HG03108 (cell line): ENCODE measurements around the gene DBNDD1.
A peak's percentile ranks its signal among the peaks of the same experiment; 100 is the strongest.
"Not testable (repeated sequence)": the region's sequence is repeated elsewhere in the genome, so short reads cannot be mapped to it uniquely, and the experiment has no call there.

ENCODE experiments used
- ATAC-seq: cut with Tn5 transposase; IDR thresholded peaks from one replicate; pipeline ENCODE4 v1.9.1; 2021; ENCODE audit warnings: moderate library complexity; ENCODE audit not compliant: unreplicated experiment

DBNDD1 gene

DNA sequence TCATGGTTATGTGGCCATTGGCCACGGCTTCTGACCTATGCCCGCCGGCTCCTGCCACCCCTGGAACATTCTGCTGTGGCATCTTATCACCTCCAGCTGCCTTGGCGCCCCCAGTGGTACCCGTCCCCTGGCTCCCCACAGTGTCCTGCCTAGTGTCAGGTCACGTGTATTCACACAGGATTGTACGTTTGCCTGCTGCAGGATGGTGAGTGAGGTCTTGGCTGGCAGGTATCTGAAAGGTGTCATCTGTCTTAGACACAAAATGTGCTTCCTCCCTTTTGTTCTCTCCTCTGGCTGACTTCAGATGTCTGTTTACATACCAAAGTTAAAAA, 24.9 kb downstream of the DBNDD1 start:
- ATAC-seq: no peak

DNA sequence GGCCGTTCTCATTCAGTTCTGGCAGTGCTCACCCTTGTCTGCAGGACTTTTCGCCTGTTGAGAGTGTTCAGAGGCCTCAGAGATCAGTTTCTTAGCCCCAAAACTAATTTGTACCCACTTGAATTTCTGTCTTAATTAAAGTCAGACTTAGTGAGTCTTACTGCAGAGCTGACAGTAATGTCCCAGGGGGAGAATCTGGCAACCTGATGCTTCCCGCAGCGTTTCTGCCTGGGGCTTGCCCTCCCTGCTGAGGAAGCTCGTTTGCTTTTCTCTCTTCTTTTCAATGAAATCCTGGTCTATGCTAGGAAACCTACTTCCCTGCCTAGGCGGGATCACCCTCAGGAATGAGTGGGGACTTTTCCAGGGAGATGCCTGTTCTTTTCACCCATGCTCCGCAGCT, 25.3 kb downstream of the DBNDD1 start:
- ATAC-seq: no peak

DNA sequence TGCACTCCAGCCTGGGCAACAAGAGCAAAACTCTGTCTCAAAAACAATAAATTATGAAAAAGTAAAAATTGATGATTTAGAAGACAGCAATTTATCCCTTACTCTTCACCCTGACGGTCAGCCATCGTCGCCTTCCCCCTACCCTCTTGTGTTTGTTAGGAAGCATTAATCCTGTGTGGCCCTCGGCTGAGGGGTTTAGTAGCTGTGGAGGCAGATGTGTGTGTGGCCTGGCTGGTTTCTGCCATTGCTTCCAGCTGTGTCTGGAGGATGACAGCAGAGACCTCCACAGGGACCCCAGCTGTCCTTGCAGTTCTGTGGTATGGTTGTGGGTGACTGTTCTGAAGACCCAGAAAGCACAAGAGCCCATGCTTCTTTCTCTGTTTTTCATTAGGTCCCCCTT, 25.9 kb downstream of the DBNDD1 start:
- no peak for ATAC-seq

DNA sequence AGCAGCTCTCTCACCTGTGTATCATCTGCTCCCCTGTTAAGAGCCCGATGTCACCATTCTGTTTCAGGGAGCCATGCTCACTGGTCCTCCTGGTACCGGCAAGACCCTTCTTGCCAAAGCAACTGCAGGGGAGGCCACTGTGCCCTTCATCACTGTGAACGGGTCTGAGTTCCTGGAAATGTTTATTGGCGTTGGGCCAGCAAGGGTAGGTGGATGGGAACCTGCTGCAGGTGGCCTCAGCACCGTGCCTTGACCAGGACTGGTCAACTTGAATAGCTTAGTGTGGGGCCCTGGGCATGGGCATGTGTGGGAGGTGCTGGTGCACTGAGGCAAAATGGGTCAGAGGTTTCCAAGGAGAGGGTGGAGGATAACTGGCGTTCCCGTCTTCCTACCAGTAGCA, 28.5 kb downstream of the DBNDD1 start:
- ATAC-seq: no peak

DNA sequence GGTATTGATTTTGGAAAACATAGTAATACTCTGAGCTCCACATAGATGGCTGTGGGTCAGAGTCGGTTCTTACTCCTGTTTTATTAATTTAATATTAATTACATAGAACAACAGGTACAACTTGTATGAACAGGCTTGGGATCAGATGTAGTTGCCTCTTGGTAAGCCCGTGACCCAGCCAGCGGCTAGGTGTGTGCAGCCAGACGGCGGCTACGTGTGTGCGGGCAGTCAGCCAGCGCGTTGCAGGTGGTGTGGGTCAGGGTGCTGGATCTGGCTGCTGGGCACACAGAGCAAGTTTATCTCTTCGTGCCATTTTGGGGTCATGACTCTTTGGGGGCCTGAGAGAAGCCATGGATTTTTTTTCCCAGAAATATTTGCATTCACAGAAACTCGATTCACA, 30.3 kb downstream of the DBNDD1 start:
- no peak for ATAC-seq

DNA sequence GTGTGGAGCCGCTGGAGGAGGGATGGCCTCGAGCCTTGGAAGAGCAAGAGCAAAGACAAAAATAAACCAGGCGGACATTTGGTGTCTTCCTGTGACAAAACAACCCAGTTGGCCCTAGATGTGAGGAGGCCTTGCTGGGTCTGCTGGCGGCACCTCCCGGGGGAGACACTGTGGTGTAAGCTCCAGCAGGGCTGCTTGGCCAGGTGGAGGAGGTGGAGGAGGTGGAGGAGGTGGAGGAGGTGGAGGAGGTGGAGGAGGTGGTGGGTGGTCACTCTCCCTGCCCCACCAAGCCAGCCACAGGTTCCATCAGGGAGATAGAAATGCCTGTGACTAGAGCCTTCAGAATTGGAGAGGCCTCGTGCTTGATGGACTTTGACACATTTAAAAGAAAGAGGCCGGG, 32.1 kb downstream of the DBNDD1 start:
- no peak for ATAC-seq

DNA sequence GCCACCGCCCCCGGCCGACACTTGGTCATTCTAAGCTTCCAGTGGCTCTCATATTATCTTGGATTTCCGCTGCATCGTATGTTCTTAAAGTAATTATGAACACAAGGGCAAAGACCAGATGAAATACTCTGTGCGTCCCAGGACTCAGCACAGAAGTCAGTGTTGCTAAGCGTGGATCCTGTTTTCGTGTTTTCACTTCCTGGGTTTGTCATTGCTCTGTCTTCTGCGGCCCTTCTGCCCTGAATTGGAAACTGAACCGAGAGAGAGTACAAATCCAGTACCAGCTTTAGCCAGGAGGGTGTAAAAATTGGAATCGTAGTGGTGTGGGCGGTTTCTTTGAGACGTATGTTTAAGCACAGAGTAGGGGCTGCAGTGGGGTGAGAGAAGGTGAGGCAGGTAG, 32.7 kb downstream of the DBNDD1 start:
- no peak for ATAC-seq

DNA sequence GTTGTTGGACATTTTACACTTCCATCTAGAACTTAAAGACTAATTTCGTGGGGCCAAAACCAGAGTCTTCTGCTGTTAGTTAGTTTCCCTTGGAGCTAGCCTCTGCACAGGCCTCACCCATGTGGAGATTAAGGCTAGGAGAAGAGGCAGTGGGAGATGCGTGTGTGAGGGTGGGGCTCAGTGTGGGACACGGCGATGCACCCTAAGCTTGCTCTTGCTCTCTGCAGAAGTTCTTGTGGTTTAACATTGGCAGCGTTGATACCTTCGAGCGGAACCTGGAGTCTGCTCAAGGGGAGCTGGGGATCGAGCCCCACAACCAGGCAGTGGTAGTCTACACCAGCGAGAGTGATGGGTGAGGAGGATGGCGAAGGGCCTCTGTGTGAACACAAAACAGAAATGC, 34.0 kb downstream of the DBNDD1 start:
- ATAC-seq: no peak

DNA sequence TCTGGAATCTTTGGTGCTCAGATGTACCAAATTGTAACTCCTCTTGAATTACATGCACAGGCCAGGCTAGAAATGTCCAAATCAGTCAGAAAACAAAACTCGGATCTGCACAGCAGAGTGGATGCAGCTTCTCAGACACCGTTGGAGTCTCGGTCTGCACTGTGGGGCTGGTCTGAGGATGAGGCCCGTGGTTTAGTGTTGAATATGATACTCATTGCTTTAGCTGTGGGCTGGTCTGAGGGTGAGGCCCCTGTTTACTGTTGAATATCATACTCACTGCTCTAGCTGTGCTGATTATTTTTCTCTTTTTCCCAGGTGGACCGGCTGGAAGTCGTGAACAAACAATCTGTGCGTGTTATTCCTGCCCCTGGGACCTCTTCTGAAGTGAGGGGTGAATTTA, 35.0 kb downstream of the DBNDD1 start:
- ATAC-seq: no peak

DNA sequence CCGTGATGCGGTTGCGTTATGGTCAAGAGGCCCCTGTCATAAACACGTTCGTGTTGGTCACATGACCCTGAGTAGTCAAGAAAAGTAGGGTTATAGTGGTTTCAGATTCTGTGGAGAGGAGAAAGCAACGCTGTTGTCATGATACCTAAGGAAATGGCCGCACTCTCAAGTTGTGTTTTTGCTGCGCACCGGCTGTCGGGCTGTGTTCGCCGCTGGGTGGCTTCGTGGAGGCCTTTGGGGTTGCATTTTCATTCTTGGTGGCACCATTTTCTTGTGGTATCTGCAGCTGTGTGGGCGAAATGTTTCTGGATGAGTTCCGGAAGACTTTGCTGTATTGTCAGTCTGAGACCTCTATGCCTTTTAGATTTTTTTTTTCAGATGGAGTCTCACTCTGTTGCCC, 35.7 kb downstream of the DBNDD1 start:
- ATAC-seq: no peak

DNA sequence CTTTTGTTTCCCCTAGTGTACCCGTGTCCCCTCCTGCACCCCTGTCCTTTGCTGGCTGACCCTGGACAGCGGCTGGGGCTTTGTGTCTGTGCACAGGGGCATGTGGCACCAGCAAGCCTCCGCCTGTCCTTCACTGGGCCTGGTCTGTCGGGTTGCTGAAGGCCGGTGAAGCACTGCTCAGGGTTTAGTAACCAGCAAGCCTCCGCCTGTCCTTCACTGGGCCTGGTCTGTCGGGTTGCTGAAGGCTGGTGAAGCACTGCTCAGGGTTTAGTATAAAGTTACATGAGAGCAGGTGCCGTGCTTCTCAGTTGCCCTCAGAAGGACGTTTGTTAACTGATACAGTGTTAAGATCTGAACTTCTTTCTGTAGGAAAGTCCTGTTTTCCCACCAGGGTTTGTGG, 36.9 kb downstream of the DBNDD1 start:
- ATAC-seq: no peak

DNA sequence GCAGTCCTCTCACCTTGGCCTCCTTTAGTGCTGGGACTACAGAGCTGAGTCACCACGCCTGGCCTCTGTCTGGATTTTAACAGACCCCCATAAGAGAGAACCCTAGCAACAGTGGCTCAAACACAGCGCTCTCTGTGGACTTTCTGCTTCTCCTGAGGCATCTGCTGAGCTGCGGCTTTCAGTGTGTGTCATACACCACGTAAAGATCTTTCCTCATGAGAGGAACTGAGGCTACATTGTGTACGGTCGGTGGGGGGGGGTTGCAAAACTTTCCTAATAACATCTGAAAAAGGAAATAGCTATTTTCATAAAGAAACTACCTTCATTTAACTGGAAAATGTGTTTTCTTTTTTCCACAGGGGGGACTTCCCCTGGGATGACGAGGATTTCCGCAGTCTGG, 37.8 kb downstream of the DBNDD1 start:
- ATAC-seq: no peak

DNA sequence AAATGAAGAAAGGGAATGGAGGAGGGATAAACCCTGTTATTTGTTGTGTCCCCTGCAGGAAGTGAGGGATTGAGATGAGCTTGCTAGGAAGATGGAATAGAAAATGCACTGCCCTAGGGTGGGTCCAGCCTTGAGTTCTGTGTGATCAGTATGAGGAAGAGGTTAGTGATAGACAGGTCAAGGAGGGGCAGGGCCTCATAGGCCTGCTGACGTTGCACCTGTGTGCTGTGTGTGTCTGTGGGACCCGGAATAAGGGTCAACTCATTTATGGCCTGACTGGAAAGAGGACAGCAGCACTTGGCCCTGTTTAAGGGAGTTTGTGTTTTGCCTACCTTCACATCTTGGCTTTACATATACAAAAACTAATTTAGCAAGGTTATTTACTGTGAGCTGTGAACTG, 44.4 kb downstream of the DBNDD1 start:
- no peak for ATAC-seq

DNA sequence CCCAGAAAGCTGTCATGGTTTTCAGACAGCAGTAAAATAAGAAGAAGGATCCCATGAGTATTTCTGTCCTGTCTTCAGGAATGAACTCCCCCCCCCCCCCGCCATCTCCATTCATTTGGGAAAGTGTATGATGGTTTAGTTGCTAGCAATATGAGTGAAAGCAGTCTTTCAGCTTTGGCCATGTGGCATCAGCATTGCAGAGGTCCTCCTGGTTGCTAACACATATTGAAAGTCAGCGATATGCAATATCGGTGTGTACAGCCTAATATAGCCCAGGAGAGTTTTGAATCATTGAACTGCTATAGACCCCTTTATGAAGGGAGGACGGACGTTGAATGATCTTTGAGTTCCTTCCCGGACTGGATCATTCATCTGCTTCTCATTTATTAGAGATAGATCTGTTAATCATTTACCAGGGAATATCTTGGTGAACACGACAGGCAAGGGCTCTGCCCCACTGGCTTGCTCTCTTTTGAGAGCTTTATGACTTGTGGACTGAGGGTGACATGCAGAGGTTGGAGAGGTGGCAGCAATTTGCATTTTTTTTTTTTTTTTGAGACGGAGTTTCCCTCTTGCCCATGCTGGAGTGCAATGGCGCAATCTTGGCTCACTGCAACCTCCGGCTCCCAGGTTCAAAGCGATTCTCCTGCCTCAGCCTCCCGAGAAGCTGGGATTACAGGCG, 45.5 kb downstream of the DBNDD1 start:
- ATAC-seq: no peak

DNA sequence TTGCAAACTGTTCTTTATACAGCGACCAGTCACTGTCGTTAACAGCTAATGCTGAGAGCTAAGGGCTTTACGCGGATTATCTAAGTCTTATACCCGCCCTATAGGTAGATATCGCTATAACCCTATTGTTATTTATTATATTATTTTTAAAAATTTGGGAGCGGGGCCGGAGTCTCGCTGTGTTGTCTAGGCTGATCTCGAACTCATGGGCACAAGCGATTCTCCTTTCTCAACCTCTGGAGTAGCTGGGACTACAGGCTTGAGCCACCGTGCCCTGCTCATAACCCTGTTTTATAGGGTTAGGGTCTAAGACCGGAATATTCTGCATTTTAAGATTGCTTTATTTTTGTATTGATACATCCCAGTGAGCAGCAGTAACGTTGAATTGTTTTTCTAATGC, 46.0 kb downstream of the DBNDD1 start:
- no peak for ATAC-seq

DNA sequence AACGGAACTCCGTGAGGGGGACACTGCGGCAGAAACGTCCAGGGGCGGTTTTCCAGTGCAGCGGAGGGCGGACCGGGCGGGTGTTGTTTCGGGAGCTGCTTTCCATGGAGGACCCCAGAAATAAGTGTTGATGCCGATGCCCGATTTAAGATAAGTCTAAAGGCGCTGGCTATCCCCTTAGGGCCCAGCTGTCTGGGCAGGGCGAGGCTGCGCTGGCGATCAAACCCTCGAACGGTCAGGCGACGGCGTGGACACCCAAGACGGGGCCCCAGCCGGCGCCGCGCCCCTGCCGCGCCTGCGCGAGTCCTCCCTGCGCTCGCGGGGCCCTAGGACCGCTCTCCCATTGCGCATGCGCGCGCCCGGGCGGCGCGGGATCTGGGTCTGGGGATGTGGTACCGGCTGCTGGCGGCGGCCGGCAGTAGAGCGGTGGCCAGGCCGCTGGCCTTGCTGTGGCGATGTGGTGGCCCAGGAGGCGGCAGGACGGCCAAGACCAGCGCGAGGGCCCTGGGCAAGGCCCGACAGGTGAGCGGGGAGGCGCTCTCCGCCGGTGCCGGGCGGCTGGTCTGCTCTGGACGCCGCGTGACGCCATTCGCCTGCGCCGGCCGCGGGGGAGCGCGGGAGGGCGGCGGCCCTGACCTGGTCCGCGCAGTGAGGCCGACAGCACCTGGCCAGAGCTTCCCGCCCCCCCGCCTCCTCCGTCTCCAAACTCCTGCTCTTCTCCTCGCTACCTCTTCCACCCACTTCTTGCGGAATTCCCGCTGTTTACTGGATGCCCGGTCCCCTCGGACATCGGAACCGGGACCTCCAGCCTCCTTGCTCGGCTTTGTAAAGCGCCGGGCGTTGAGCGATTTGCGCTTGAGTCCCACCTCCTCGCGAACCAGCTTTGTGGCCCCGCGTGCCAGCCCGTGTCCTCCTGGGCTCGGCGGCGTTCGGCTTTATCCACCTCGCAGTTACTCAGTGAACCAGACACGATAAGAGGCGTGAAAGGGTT, 46.7 kb downstream of the DBNDD1 start:
- peak; percentile 81 for ATAC-seq

DNA sequence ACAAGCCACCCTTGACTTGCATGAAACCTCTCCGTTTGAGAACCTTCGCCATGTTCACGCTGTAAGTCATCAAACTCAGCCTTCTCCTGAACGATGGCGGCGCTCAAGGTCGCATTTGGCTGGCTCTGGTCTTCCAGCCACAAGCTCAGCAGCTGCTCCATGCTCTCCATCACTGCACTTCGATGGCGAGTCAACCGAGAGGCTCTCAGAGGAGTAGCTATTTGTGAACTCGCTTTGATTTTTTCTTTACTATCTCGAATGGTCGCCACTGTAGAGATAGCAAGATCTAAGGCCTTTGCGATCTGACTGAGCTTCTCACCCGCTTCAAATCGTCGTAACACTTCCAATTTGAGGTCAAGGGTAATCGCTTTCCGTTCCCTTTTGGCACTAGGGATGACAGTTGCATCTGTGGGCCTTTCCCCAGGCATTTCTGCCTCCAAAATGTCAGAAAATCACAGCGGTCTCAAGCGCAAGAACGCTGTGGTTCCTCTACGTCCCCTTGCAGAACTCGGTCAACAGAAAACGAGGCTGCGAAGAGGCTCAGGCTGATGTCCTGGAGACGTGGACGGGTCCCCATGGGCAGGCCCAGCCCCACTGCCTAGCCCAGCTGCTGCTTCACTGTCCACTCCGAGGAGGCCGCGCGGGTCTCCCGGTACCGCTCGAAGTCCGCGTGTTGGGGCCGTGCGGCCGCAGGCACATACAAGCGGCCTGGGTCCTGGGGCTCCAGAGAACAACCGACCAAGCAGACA, 47.6 kb downstream of the DBNDD1 start:
- ATAC-seq: no peak

DNA sequence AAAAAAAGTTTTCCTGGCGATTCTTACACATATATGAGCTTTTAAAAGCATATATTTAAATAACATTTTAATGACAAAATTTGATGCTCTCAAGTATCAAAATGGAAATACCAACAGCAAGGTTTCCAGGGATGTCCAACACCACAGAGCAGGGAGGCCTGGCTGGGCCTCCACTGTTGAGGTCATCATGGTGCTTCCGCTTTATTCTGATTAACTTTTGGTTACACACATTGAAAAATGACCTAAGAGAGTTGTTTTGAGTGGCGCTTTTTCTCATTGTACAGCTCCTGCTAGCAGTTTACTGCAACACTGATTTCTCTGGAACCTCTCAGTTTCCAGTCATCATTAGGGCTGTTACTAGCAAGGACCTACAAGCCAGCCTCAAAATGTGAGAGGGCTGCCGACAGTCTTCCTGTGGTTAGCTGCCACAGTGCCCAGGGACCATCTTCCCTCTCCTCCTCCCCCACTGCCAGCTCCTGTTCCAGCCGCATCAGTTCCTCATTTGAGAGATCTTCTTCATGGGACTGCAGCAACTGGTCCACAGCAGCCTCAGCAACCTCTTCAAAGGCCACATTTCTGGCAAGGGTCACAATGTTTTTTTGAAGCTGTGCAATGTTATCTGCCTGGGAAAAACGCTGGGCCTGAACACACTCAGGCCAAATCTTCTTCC, 49.4 kb downstream of the DBNDD1 start:
- ATAC-seq: no peak

DNA sequence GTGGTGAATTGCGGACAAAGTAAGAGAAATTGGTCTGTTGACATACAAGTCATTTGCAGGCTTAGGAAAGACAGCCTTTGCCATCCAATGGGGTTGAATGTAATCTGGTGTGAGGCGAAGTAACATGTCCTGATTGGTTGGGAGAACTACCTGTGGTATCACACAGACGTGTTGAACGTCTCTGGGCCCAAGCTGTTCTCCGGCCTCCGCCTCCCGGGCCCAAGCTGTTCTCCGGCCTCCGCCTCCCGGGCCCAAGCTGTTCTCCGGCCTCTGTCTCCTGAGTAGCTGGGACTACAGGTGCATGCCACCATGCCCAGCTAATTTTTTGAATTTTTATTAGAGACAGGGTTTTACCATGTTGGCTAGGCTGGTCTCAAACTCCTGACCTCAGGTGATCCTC, 51.2 kb downstream of the DBNDD1 start:
- ATAC-seq: not testable (repeated sequence)

DNA sequence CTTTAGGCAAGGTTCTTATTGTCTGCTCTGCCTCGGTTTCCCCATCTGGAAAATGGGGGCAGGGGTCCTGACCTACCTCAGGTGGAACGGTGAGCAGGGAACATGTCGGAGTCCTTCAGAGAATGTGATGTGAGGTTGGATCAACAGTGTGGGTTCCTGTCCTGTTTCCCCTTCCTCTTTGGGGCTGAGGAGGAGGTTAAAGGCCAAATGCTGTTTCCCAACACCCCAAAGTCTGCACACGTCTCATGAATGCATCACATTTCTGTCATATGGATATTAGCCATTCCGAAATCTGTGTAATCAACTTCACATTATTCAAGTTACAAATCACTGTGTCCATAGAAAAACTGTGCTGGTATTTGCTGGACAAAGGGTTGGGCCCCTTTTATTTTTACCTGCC, 51.8 kb downstream of the DBNDD1 start:
- ATAC-seq: not testable (repeated sequence)

DNA sequence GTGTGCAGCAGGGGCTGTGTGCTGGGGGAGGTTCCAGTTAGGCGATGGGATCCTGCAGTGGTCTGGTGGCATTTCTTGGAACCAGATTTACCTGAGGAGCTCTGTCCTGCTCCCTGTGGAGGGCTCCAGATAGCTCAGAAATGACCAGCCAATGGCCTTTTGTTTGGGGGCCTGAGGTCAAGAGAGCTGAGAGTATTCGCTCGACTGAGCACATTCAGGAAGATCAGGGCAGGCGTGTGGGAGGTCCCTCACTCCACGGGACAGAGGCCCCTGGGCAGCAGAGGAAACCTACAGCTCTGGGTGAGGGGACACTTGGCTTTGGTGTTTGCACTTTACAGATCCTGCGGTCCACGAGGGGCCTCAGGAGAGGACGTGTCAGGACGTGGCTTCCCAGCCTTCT, 52.5 kb downstream of the DBNDD1 start:
- no peak for ATAC-seq
